Amniotic stem cell (primary cell): ENCODE measurements around the gene WRAP73.
"Not testable (repeated sequence)": the region's sequence is repeated elsewhere in the genome, so short reads cannot be mapped to it uniquely, and the experiment has no call there.

Source experiments
- DNase-seq: peaks from one replicate; lab custom pipeline; 2025; lab: John Stamatoyannopoulos, UW

Gene WRAP73

DNA sequence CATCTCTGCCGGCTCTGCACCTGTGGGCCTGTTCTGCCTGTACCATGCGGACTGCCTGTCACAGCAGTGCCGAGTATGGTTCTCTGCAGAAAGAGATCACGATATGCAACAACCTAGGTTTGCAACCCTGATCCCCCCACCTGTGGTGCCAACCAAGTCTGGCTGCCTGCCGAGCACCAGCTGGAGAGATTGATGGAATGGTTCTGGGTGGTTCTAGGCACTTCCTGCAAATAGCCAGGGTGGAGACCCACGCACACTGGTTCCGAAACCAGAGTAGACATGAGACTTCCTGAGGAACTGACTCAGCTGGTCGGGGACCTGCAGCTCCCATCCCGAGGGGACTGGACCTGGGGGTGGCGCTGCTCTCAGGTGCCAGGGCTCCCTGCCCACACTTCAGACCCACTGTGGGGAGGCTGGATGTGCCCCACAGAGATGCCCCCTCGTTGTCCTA is 19.7 kb downstream of the WRAP73 start:
- DNase-seq: no peak

DNA sequence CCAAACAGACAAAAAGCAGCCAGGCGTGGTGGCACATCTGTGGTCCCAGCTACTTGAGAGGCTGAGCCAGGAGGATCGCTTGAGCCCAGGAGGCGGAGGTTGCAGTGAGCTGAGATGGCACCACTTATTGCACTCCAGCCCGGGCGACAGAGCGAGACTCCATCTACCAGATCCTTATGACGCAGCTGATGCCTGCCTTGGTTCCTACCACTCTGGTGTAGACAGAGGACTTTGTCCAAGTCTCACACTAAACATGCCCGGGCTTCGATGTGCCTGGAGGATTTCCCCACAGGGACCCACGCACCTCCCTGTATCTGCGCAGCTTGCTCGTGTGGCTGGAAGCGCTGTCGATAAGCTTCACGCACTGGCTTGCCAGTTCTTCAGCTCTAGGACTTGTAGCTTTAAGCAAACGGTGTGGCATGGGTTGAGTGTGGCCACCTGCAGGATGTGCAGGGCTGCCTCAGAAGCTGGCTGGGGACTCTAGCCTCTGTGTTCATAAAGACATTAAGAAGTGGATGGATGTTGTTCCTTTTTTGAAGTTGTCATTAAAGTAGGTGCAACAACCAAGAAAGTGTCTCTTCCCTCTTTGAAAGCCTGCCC is 20.2 kb downstream of the WRAP73 start:
- no peak for DNase-seq

- no peak for DNase-seq
Observed at GRCh38 chr1:3628445-3628844, 21.5 kb downstream of the WRAP73 start.

- DNase-seq: no peak
Observed at GRCh38 chr1:3627515-3628253, 22.2 kb downstream of the WRAP73 start.

DNA sequence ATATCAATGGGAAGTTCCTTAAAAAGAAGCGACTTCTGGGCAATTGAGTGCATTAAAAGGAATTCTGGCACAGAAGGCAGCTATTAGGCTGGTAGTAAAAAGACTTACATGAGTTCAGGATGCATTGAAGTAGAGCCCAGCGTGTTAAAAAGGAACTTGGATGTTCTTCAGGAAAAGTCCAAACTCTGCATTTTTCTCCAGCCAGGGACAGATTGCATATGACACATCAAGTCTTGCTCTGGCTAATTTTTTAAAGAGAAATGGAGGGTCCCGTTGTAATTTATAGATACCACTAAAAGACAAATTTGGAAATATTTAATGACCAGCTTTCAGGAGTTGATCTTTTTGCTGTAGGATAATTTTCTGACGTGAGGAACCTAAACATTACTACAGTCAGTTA is 23.9 kb downstream of the WRAP73 start:
- no peak for DNase-seq

- DNase-seq: no peak
Observed at GRCh38 chr1:3625151-3625907, 24.6 kb downstream of the WRAP73 start.

GRCh38 chr1:3624200-3625136 is 25.4 kb downstream of the WRAP73 start, which contains the start of gene TPRG1L:
Gene TPRG1L, plus strand, starts transcription at chr1:3625015. Its CDS starts 58 bp downstream, at chr1:3625073.
- DNase-seq: peak; percentile 96

- DNase-seq: no peak
Observed at GRCh38 chr1:3623441-3624199, 26.3 kb downstream of the WRAP73 start.

DNA sequence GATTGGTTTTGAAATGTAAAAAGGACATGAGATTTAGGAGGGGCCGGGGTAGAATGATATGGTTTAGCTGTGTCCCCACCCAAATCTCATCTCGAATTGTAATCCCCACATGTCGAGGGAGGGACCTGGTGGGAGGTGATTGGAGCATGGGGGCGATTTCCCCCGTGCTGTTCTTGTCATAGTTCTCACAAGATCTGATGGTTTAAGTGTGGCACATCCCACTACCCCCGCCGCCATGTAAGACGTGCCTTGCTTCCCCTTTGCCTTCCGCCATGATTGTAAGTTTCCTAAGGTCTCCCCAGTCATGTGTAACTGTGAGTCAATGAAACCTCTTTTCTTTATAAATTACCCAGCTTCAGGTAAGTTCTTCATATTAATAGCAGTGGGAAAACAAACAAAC is 27.8 kb downstream of the WRAP73 start:
- DNase-seq: not testable (repeated sequence)

DNA sequence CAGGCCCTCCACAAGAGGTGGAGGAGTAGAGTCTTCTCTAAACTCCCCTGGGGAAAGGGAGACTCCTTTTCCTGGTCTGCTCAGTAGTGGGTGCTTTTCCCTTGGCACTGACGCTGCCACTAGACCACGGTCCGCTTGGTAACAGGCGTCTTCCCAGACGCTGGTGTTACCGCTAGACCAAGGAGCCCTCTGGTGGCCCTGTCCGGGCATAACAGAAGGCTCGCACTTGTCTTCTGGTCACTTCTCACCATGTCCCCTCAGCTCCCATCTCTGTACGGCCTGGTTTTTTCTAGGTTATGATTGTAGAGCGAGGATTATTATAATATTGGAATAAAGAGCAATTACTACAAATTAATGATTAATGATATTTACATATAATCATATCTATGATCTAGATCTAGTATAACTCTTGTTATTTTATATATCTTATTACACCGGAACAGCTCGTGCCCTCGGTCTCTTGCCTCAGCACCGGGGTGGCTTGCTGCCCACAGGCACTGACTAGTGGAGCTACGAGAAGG is 28.7 kb downstream of the WRAP73 start:
- DNase-seq: not testable (repeated sequence)

DNA sequence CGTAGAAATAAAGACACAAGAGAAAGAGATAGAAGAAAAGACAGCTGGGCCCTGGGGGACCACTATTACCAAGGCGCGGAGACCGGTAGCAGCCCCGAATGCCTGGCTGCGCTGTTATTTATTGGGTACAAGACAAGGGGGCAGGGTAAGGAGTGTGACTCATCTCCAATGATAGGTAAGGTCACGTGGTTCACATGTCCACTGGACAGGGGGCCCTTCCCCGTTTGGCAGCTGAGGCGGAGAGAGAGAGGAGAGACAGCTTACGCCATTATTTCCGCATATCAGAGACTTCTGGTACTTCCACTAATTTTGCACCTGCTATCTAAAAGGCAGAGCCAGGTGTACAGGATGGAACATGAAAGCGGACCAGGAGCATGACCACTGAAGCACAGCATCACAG is 29.2 kb downstream of the WRAP73 start:
- no peak for DNase-seq

GRCh38 chr1:3618881-3619671 is 30.8 kb downstream of the WRAP73 start:
- peak; percentile 47 for DNase-seq

GRCh38 chr1:3618531-3618880 is 31.4 kb downstream of the WRAP73 start:
- DNase-seq: no peak

DNA sequence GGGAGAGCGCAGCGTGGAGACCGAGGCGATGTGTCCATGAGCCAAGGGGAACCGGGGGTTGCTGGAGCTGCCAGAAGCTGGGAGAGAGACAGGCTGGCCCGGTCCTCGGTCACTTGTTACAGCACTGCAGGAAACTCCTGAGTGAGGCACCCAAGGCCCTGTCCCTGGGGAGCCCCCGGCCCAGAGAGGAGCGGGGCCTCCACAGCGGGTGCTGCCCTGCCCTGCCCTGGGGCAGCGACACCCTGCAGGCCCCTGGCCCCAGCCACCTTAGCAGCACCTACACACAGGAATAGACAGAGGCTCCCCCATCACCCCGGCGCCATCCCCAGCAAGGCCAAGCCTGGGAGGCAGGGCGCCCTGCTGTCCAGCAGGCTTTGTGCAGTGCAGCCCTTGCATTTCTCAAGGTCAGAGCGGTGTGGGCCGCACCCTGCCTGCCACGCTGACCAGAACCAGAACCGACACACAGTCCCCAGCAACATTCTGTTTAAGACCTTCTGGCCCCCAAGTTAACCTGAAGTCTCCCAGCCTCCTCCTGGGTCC is 32.0 kb downstream of the WRAP73 start:
- no peak for DNase-seq

GRCh38 chr1:3616861-3617260 is 33.0 kb downstream of the WRAP73 start:
- no peak for DNase-seq

DNA sequence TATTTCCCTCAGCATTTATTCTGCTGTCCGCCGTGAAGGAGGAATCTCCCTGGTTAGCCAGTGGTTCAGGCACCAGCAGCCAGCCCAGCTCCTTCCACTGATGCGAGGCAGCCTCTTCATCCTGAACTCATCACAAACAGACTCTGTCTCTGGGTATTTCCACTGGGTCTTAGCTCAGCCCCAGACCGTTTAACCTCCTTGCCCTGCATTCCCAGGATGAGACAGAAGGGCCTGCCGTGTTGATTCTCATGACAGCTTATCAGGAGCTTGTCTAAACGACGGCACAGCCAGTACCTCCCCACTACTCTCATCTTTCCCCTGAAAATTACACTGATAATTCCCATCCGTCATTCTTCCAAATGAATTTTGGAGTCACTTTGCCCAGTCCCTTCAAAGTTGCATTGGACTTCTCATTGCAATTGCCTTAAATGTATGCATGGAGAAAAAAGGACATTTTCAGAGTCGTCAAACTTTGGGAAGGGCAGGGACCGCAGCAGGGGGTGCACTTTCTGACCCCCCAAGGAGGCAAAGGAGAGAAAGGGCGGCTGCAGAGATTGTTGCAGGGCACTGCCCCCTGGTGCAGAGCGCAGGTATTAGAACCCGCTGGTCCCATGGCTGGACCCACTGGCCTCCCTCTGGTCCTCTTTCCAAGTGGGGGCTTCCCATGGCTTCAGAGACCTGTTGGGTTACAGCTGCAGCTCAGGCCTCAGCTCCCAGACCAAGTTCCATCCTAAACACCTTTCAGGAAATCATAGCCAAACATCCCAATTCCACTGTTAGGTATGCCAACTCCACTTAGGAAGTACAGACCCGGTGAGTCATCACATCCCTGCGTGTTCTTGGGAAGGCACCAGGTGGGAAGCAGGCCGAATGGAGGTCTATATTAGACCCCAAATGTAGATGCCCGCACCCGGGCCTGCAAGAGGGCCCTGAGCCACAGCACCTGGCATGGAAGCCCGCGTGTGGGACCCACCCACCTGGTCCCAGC is 34.9 kb downstream of the WRAP73 start:
- DNase-seq: no peak

GRCh38 chr1:3612123-3612522 is 37.8 kb downstream of the WRAP73 start:
- no peak for DNase-seq
